ENCODE measurements around the gene TRH. TPM values are rescaled to one million over a fixed set of nuclear protein-coding genes. Genes with fewer than 3 reads are reported as not detected.

The TRH gene
- total and polyA plus RNA-seq, 2 experiments from 2014 or later: 0.19 TPM; not detected in 1

DNA sequence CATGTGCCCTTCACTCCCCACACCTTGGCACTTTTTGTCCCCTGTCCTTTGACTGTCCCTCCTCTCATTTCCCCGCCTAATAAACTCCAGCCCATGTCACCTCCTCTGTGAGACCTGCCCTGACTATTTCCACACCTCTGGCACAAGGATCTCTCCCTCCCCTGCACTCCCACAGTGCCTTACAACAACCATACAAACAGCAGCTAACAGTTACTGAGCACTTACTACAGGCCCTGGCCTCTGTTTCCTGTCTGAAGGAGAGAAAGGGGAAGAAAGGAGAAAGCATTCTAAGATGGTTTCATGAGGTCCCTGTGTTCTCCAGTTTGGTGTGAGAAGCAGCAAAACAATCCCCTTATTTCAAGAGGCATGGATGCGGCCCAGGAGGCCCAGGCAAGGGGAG is 20.0 kb upstream of the TRH start:
- H3K4me1 ChIP-seq (ENCODE audit: insufficient read depth): no peaks in the 10 kb centered on the region
- H3K9me3 ChIP-seq (ENCODE audit: low read depth): no peaks in the 10 kb centered on the region
- in situ Hi-C loops (cut with MboI): no loop called here
- H4K20me1 ChIP-seq (ENCODE audit: insufficient read depth): no peaks in the 10 kb centered on the region
- H3K36me3 ChIP-seq (ENCODE audit: low read depth): no peaks in the 10 kb centered on the region
- H3K4me2 ChIP-seq (ENCODE audit: unreplicated experiment): no peak overlapping the region
- peaks cover 38% of the 10 kb centered on the region for H3K27me3 ChIP-seq (replicated peaks; ENCODE audit: insufficient read depth)
- no peak for TF ChIP-seq EZH2phosphoT487 (IDR thresholded peaks at IDR 0.05; ENCODE audit: insufficient read depth, low read depth)
- no peak for TF ChIP-seq EZH2 (IDR thresholded peaks at IDR 0.05; ENCODE audit: insufficient read depth, poor library complexity, severe bottlenecking)
- H3K27ac ChIP-seq: no peak overlapping the region
- 37 to 45% methylated on average over 2 of the region's 2 CpGs for WGBS, 2 experiments (ENCODE audit: low coverage in 1 of 2, low lambda C conversion rate in 2 of 2, missing lambda C conversion rate in 2 of 2)
- H3K4me3 ChIP-seq: no peak overlapping the region
- H3K9ac ChIP-seq: no peak overlapping the region
- no peaks in the 10 kb centered on the region for H3K9me2 ChIP-seq (ENCODE audit: insufficient read depth)
- no peak for DNase-seq
- H2AFZ ChIP-seq: no peak overlapping the region
- no peaks in the 10 kb centered on the region for H3F3A ChIP-seq (ENCODE audit: insufficient read depth)
- no peaks in the 10 kb centered on the region for H3K79me2 ChIP-seq (ENCODE audit: insufficient read depth)

DNA sequence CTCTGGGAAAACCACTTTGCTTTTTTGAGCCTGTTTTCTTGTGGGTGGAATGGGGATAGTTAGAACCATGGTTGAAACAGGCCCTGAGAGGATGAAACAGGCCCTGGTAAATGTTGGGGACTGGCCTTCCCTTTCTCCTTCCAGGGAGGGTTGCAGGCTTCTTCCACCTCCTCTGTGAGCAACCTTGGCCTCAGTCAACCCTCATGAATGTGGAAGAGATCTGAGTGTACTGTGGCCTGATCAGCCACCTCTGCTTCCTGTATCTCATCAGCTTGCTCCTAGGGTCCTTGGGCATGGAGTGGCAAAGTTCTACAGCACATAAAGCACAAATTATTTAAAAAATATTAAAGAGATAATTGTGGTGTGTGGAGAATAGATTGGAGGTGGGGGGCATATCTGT is 17.6 kb upstream of the TRH start:
- Histone ChIP-seq H3K9ac (no peak overlapping the region), H3K27ac (no peak overlapping the region), H3K4me1 (ENCODE audit: insufficient read depth) (no peaks in the 10 kb centered on the region), H3K4me3 (no peak overlapping the region), H3K9me2 (ENCODE audit: insufficient read depth) (no peaks in the 10 kb centered on the region), H3K4me2 (ENCODE audit: unreplicated experiment) (no peak overlapping the region), H3F3A (ENCODE audit: insufficient read depth) (no peaks in the 10 kb centered on the region), H3K9me3 (ENCODE audit: low read depth) (no peaks in the 10 kb centered on the region), H4K20me1 (ENCODE audit: insufficient read depth) (no peaks in the 10 kb centered on the region), H3K36me3 (ENCODE audit: low read depth) (no peaks in the 10 kb centered on the region), H2AFZ (no peak overlapping the region), H3K79me2 (ENCODE audit: insufficient read depth) (no peaks in the 10 kb centered on the region), H3K27me3 (replicated peaks; ENCODE audit: insufficient read depth) (peaks cover 43% of the 10 kb centered on the region)
- in situ Hi-C loops (cut with MboI): no loop called here
- TF ChIP-seq EZH2phosphoT487 (IDR thresholded peaks at IDR 0.05; ENCODE audit: insufficient read depth, low read depth) (no peak), EZH2 (IDR thresholded peaks at IDR 0.05; ENCODE audit: insufficient read depth, poor library complexity, severe bottlenecking) (no peak)
- no peak for DNase-seq

DNA sequence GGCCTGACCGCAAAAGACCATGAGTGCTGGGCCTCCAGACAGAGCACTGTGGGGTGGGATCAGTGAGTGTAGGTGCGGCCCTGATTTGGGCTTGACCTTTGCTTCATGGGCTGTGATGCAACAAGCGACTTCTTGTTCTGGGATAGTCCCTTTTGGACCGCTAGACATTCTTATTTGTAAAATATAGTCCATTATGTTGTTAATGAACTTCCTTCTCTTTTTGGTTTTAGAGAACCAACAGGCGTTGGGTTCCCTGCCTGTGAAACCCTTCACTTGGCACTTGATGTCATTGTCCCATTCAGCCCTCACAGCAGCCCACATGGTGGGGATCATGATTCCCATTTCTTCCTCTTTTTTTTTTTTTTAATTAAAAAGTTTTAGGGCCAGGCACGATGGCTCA is 15.8 kb upstream of the TRH start:
- no peak overlapping the region for H3K4me3 ChIP-seq
- no peak overlapping the region for H3K9ac ChIP-seq
- no peak overlapping the region for H3K27ac ChIP-seq
- no peaks in the 10 kb centered on the region for H4K20me1 ChIP-seq (ENCODE audit: insufficient read depth)
- H3K27me3 ChIP-seq (replicated peaks; ENCODE audit: insufficient read depth): peaks cover 31% of the 10 kb centered on the region; the same call in 1 of the 2 replicates
- no peaks in the 10 kb centered on the region for H3K4me1 ChIP-seq (ENCODE audit: insufficient read depth)
- no peaks in the 10 kb centered on the region for H3F3A ChIP-seq (ENCODE audit: insufficient read depth)
- H3K9me2 ChIP-seq (ENCODE audit: insufficient read depth): no peaks in the 10 kb centered on the region
- no peak overlapping the region for H3K4me2 ChIP-seq (ENCODE audit: unreplicated experiment)
- in situ Hi-C loops (cut with MboI): no loop called here
- H3K79me2 ChIP-seq (ENCODE audit: insufficient read depth): no peaks in the 10 kb centered on the region
- TF ChIP-seq EZH2phosphoT487 (IDR thresholded peaks at IDR 0.05; ENCODE audit: insufficient read depth, low read depth) (no peak), EZH2 (IDR thresholded peaks at IDR 0.05; ENCODE audit: insufficient read depth, poor library complexity, severe bottlenecking) (no peak)
- H3K9me3 ChIP-seq (ENCODE audit: low read depth): no peaks in the 10 kb centered on the region
- DNase-seq: no peak
- no peak overlapping the region for H2AFZ ChIP-seq
- 53 to 62% methylated on average over 6 of the region's 6 CpGs for WGBS, 2 experiments (ENCODE audit: low coverage in 1 of 2, low lambda C conversion rate in 2 of 2, missing lambda C conversion rate in 2 of 2)
- no peaks in the 10 kb centered on the region for H3K36me3 ChIP-seq (ENCODE audit: low read depth)

DNA sequence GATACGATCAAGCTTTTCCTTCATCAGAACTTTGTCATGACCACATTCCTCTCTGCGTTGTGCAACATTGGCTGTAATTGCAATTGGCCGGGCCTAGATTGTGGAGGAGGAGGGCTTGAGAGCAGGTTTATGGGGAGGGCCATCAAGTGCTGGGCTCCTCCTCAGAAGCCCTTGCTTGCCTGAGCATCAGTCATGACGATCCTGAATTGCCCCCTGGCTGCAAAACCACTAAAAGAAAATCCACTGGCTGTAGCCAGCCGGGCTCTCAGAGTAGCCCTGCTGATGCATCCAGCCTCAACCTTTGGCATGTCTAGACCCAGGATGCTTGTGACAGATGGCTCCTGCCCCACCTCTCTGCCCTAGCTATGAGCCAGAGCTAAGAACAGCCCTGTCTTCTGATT is 13.4 kb upstream of the TRH start:
- in situ Hi-C loops (cut with MboI): no loop called here
- no peak for TF ChIP-seq EZH2 (IDR thresholded peaks at IDR 0.05; ENCODE audit: insufficient read depth, poor library complexity, severe bottlenecking)
- TF ChIP-seq EZH2phosphoT487 (IDR thresholded peaks at IDR 0.05; ENCODE audit: insufficient read depth, low read depth): no peak
- no peaks in the 10 kb centered on the region for H3F3A ChIP-seq (ENCODE audit: insufficient read depth)
- DNase-seq: no peak
- H3K9me3 ChIP-seq (ENCODE audit: low read depth): no peaks in the 10 kb centered on the region
- H3K4me3 ChIP-seq: no peak overlapping the region
- H3K27me3 ChIP-seq (replicated peaks; ENCODE audit: insufficient read depth): peaks cover 12% of the 10 kb centered on the region; the same call in 1 of the 2 replicates
- no peak overlapping the region for H3K27ac ChIP-seq
- H3K4me1 ChIP-seq (ENCODE audit: insufficient read depth): no peaks in the 10 kb centered on the region
- H3K9me2 ChIP-seq (ENCODE audit: insufficient read depth): no peaks in the 10 kb centered on the region
- H3K79me2 ChIP-seq (ENCODE audit: insufficient read depth): no peaks in the 10 kb centered on the region
- no peaks in the 10 kb centered on the region for H4K20me1 ChIP-seq (ENCODE audit: insufficient read depth)
- no peak overlapping the region for H2AFZ ChIP-seq
- no peak overlapping the region for H3K4me2 ChIP-seq (ENCODE audit: unreplicated experiment)
- no peak overlapping the region for H3K9ac ChIP-seq
- H3K36me3 ChIP-seq (ENCODE audit: low read depth): no peaks in the 10 kb centered on the region
- 38 to 44% methylated on average over 5 of the region's 5 CpGs for WGBS, 2 experiments (ENCODE audit: low coverage in 1 of 2, low lambda C conversion rate in 2 of 2, missing lambda C conversion rate in 2 of 2)

DNA sequence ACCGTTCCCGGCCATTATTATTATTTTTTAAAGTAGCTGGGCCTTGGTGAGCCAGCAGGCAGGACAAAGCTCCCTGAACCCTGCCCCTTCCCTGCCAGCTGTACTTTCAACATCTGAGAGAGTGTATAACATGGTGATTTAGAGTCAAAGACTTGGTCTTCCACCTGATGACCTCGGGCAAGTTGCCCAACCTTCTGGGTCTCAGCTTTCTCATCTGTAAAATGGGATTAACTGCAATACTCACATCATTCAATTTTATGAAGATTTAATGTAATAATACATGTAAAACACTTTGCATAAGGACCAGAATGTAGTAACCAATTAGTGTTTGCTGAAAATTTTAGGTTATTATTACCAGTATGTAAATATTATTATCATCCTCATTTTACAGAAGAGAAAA is 11.9 kb upstream of the TRH start:
- Histone ChIP-seq H3K9ac (no peak overlapping the region), H3K27ac (no peak overlapping the region), H3K9me3 (ENCODE audit: low read depth) (no peaks in the 10 kb centered on the region), H3K79me2 (ENCODE audit: insufficient read depth) (no peaks in the 10 kb centered on the region), H2AFZ (no peak overlapping the region), H3K4me2 (ENCODE audit: unreplicated experiment) (no peak overlapping the region), H3F3A (ENCODE audit: insufficient read depth) (no peaks in the 10 kb centered on the region), H3K27me3 (replicated peaks; ENCODE audit: insufficient read depth) (peaks cover 17% of the 10 kb centered on the region), H3K36me3 (ENCODE audit: low read depth) (no peaks in the 10 kb centered on the region), H3K4me3 (no peak overlapping the region), H4K20me1 (ENCODE audit: insufficient read depth) (no peaks in the 10 kb centered on the region), H3K4me1 (ENCODE audit: insufficient read depth) (no peaks in the 10 kb centered on the region), H3K9me2 (ENCODE audit: insufficient read depth) (no peaks in the 10 kb centered on the region)
- in situ Hi-C loops (cut with MboI): no loop called here
- no peak for DNase-seq
- 58 to 62% methylated on average over 3 of the region's 3 CpGs for WGBS, 2 experiments (ENCODE audit: low coverage in 1 of 2, low lambda C conversion rate in 2 of 2, missing lambda C conversion rate in 2 of 2)
- no peak for TF ChIP-seq EZH2 (IDR thresholded peaks at IDR 0.05; ENCODE audit: insufficient read depth, poor library complexity, severe bottlenecking)
- no peak for TF ChIP-seq EZH2phosphoT487 (IDR thresholded peaks at IDR 0.05; ENCODE audit: insufficient read depth, low read depth)

Data from GM23248 (cell line).